ENCODE data around the gene PDCD1LG2. TPM values are rescaled to one million over a fixed set of nuclear protein-coding genes. Genes with fewer than 3 reads are reported as not detected.
"Not testable (repeated sequence)": the region's sequence is repeated elsewhere in the genome, so short reads cannot be mapped to it uniquely, and the experiment has no call there.

Gene PDCD1LG2
- polyA plus RNA-seq, 3 donors = 0.07 to 0.12 (median 0.09) TPM

DNA sequence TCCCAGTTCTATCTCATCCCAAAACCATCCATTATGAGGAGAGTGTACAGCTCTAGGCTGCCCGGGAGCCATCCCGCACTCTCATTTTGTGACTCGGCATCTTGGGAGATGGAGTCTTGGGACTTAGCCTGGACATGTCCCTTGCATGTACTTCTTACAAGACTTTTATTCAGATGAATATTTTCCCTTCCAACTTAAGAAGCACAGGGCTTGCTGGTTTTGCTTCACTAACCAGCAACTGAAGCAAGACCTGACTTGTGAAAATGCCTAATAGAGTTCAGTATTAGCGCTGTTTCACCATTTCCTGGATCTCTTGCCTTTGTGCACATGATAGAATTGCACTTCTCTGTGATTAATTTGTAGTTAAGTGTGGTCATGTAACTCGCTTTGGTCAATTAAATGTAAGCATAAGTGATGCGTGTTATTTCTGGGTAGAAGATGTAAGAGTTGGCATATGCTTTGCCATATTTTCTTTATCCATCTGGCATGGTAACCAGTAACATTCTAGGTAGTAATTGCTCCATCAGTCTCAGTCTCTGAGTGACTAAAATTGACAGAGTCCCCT, 55.8 kb downstream of the PDCD1LG2 start:
- DNase-seq = no peak

DNA sequence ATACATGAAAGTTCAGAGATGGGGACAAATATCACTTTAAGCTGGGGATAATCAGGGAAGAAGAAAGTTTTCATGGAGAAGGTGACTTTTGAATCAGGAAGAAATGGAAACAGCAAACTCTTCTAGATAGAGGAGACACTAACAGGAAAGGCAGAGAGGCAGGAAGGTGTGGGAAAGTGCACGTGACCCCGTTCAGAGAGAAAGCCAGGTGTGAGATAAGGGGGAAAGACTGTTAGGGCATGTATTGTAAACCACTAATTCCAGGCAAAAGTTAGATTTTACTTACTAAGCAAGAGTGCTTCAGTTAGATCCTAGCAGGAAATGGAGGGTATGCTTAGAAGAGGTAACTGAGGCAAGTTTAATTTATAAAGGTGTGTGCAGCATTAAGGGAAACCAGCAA, 58.5 kb downstream of the PDCD1LG2 start:
- DNase-seq = no peak

DNA sequence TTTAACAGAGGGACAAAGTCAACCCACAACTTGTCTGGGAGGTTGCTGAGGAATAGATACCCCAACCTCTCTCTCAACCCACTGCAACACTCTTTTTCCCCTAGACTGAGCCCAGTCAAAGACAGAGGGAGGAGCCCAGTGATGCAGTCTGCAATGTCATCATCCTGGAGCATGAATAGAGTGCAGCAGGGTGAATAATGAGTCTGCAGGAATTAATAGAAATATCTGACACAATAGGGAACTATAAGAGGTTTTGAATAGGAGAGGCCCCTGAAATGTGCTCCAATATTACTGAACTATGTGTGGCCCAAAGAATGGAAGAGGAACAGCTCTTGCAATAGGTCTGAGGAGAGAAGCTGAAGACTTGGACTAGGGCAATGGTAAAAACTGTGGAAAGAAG, 59.1 kb downstream of the PDCD1LG2 start:
- DNase-seq = no peak

DNA sequence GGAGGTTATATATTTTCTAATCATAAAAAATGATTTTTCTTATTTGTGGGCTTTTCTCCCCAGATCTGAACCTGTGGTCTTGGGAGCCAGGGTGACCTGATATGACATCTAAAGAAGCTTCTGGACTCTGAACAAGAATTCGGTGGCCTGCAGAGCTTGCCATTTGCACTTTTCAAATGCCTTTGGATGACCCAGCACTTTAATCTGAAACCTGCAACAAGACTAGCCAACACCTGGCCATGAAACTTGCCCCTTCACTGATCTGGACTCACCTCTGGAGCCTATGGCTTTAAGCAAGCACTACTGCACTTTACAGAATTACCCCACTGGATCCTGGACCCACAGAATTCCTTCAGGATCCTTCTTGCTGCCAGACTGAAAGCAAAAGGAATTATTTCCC, 59.6 kb downstream of the PDCD1LG2 start:
- DNase-seq = no peak

DNA sequence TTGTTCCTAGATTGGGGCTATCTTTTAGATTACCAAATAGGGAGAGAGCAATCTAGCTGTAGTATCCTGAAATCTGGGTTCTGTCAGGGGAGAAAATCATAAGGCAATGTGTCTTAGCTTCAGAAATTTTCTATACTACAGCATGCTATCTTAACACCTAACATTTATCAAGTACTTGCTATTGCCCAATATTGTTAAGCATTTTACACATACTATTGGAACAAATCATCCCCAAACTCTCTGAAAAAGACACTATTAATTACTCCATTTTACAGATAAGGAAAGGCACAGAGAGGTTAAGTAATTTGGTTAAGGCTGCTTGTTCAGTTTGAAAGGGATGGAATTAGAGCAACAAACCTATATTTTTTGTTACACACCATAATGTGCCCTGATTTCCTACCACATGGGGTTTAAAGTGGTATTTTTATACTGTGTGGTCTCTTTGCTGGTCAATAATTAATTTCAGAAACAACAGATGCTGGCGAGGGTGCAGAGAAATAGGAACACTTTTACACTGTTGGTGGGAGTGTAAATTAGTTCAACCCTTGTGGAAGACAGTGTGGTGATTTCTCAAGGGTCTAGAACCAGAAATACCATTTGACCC, 61.4 kb downstream of the PDCD1LG2 start:
- DNase-seq = no peak

DNA sequence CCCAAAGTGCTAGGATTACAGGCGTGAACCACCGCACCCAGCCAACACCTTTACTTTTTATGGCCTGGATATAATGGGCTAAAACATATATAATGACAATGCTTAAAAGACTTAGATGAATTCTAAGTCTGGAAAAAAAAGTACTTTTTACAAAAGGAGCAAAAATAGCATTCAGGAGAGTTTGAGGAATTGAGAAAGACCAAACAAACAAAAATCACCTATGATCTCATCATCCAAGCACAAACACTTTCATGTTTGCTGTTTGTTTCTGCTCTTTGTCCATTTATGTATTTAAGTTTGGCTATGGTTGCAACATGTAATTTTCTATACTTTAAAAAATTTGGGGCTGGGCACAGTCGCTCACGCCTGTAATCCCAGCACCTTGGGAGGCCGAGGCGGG, 63.8 kb downstream of the PDCD1LG2 start:
- DNase-seq = no peak

DNA sequence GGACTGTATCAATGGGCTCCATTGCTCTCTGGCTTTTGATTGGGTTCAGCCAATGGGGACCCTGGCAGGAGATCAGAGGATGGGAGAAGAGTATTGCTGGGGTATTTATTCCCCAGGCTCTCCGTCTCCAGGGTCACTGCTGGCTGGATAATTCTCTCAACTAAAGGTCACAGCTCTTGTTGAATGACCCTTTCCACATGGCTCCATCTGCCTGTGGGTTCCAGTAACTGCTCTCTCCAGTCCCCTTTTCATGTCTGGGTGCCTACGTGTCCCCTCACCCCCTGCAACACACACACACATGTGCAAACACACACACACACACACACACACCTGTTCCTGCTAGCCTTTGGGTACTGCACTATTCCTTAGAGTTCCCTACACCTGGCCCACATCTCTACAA, 64.7 kb downstream of the PDCD1LG2 start:
- DNase-seq = no peak

DNA sequence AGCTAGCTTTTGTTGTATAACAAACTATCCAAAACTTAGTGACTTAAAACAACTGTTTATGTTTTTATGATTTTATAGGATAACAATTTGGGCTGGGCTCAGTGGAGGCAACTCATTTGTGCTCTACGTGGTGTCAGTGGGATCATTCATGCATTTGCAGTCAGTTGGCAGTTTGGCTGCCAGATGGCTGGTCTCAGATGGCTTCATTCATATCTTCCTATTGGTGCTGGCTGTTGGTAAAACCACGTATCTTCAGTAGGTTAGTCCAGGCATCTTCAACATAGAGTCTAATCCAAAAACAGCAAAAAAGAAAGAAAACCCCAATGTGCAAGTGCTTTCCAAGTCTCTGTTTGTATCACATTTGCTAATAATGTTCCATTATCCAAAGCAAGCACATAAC, 66.9 kb downstream of the PDCD1LG2 start:
- no peak for DNase-seq

DNA sequence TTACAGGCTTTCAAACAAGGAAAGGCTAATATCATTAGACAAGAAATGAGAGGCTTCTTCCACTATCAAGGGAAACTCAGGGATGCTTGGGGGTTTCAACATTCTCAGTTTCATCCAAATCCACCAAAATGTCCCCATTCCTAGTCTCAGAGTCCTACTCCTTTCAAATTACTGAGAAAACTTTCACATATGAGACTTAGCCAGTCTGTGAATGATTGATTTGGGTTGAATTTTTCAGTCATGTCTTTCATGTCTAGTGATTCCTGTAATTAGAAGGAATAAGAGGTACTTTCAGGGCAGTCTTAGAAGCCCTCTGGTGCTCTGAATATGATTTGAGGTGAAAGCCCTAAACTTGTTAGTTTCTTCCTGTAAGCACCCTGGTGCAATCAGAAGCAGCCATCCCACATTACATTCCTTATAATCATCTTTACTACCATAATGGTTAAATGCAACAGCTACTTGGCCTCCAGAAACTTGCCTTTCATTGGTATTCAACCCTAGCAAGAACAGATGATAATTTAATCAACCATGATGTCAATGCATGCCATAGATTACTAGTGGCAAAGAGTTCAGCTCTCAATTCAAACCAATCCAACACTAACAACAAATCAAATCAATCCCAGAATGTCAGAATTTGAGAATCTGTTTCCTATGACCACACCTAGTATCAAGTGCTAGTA, 67.8 kb downstream of the PDCD1LG2 start:
- DNase-seq = no peak

DNA sequence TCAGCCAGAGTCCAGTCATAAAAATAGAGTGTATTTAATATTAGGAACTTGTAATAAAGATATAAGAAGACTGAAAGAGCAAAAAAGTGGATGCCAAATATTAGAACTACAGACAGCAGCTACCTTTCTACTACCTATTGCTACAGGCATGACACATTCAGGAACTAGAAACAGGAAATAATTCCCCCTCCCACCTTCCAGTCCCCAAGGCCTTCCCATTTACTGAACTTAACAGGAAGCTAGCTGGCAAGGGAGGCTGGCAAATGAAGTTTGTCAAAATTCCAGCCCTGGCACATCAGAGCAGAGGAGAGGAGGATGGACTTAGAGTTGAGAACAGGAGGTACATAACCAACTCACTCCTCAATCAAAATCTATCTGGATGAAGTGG, 68.4 kb downstream of the PDCD1LG2 start:
- no peak for DNase-seq

DNA sequence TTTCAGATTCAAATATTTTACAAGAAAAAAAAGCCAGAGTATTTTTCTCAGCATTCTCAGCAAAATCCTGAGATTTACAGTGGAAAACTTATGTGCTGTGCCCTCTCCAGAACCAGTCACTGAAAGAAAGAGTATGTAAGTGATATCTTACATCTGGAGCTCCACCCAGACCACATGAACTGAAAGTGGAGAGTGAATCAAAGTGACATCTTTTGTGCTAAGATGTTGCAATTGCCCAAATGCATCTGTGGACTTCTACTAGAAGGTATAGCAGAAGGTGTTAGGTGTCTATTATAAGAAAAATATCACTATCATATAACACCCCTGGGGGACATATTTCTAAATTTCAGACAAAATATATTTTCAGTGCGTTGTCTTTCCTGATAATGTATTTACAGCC, 69.5 kb downstream of the PDCD1LG2 start:
- DNase-seq = no peak

DNA sequence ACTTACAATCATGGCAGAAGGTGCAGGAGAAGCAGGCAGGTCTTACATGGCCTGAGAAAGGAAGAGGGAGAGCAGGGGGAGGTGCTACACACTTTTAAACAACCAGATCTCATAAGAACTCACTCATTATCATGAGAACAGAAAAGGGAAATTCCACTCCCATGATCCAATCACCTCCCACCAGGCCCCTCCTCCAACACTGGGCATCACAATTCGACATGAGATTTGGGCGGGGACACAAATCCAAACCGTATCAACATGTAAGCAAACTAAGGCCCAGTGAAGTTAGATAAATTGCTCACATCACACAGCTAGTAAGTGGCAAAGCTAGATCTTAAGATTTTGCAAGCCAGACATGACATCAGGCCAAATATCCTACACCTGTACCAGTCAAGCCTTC, 70.3 kb downstream of the PDCD1LG2 start:
- no peak for DNase-seq

DNA sequence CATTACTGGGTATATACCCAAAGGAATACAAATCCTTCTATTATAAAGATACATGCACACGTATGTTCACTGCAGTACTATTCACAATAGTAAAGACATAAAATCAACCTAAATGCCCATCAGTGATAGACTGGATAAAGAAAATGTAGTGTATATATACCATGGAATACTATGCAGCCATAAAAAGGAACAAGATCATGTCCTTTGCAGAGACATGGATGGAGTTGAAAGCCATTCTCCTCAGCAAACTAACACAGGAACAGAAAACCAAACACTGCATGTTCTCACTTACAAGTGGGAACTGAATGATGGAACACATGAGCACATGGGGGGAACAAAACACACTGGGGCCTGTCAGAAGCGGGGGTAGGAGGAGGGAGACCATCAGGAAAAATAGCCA, 71.4 kb downstream of the PDCD1LG2 start:
- DNase-seq = not testable (repeated sequence)

DNA sequence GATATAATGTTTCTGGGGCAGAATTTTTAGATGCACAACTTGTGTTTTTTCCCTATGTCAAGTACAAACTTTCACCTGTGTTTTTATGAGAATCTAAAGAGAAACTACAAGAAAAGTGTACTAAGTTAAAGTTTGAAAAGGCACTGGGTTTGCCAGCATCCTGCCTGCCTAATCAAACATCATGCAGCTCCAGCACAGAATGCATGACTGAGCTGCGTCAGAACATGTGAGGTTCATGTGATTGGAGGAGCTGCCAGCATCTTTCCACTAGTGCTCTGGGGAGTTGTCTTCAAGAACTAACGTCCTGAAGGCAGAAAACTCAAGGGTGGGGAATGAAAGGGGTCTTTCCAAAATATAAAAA, 72.5 kb downstream of the PDCD1LG2 start:
- no peak for DNase-seq

DNA sequence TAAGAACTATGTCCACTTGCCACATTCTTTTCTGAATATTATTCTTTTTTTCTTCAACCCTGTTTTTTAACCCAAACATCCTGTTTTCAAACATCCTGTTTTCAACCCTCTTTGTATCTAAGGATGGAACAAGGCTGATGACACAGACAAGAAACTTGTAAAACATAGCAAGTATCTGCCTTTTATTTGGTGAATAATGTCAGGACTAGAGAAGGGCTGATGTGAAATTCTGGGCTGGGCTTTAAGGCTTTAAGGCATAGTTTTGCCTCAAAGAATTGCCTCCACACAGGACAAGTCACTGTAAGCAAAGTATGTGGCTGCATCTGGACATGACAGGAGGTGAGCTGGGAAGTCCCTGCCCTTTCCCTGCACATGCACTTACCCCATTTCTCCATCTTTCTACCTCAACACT, 76.1 kb downstream of the PDCD1LG2 start:
- DNase-seq = no peak

DNA sequence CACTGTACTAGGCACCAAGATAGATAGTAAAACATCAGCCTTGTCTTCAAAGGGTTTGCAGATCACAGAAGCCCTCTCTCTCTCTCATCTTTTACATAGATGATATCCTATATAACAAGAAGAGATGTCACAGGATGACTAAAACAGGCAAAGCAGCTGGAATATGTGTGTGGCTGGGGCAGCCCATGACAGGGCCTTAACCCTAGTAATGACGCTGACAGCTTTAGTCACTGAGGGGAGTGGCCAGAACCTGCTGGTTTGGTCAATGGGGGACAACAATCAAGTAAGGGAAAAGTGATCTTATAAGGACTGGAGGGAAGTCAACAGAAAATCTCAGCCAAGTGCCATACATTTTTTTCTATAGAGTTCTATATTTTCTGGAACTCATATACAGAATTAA, 76.7 kb downstream of the PDCD1LG2 start:
- DNase-seq = no peak

DNA sequence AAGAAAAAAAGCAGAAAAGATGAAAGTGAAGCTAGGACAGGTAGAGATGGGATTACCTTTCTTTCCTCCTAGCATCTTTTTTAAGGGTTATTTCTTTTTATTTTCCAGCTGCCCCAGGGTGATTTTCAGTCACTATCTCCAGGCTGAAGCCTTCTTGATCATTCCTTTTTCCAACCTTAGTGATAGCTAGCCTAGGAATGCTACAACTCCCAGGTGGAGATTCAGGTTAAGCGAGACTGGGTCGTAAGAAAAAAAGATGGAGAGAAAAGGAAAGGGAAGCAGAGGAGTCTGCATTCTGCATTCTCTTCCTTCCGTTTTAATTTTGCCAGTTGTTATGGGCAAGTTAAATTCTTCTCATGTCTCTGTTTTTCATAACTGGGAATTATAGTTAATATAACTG, 81.9 kb downstream of the PDCD1LG2 start:
- DNase-seq = no peak

DNA sequence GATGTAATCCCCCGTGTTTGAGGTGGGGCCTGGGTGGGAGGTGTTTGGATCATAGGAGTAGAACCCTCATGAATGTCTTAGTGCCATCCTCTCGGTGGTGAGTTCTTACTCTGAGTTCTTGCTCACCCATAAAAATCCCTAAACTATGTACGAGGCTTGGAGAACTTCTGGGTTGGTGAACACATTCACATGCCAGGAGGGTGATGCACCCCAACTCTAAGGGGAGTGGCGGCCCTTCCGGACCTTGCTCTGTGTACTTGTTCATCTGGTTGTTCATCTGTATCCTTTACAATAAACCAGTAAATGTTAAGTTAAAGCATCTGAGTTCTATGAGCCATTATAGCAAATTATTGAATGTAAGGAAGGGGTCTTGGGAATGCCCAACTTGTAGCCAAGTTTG, 82.6 kb downstream of the PDCD1LG2 start:
- DNase-seq = no peak

DNA sequence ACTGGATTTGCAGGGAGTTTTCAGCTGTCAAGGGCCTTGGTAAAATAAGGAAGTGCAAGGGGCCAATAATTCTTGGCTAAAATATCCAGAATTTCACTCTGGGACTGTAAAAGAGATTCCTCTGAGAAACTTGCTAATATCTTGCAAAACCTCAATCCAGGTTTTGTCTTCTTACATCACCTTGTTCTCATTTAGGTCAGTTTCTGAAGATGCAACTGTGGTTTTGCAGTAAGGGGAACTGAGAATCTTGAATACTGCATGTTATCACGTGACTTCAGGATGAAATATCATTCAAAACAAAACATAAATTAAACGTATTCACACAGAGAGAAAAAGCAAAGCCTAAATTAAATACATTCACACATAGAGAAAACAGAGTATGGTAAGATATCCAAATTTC, 83.6 kb downstream of the PDCD1LG2 start:
- DNase-seq = no peak

DNA sequence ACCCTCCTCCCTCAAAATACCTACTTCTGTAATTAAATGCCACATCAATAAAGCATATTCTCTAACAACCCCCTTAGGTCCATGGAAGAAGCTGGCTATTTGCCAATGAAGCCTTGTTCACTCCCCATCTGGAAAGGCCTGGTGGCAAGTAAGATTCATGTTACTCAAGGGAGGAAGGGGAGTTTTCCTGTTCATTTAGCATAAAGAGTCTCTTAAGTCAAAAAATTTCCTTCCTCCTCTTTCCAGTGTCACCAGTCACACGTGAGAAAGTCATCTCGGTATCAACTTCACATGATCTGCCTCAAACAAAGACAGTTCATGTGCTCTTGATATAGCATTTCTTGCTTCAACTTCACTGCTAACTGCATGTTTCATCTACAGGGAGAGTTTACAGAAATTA, 85.8 kb downstream of the PDCD1LG2 start:
- peak; percentile 52 for DNase-seq

DNA sequence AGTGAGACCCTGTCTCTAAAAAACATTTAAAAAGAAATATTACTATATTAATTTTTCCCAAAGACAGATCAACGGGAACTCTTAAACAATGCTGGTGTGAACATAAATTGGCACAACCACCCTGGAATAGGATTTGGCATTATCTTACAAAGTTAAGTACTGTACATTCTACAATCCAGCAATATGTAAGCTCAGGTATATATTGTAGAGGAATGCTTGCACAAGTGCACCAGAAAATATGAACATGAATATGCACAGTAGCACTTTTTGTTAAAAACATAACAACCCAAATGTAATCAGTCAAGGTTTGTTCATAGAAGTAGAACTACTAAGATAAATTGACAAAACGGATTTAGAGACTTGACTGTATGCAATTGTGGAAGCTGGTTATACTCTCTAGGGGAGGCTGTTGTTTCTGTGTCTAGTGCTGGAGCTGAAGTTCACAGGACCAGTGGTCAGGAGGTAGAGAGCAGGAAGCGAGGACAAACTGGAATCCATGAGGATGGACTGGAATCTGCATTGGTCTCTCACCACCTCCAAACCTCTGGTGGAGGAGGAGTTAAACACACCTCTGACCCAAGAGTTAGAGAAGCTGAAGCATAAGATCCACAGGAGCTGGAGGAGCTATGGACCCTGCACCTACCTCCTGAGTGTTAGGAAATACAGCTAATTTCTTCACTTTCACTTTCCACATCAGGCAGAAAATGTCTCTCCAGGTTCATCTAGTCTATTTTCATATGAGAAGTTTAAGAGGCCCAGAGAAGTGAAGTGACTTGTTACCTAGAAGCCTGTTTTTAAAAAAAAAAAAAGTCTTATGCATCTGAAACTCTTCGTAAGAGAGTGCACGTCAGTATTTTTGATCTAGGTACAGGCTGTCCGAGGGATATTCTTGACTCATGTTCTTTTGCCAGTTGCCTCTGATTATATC, 98.2 kb downstream of the PDCD1LG2 start:
- no peak for DNase-seq

DNA sequence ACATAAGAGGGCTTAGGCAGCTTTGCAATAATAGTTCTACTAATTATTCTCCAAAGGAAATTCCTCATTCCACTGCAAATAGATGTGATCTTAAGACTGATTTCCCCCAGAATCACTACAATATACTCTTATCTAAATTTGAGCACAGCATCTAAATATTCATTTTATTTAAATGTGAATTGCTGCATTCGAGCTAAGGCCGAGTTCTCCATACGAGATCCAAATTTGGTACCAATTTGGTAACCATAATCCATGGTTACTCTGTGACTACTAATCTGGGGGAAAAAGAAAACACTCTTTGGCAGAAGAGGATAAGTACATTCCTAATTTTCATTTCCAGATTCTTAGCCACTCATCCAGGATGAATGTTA, 98.9 kb downstream of the PDCD1LG2 start:
- DNase-seq = no peak

DNA sequence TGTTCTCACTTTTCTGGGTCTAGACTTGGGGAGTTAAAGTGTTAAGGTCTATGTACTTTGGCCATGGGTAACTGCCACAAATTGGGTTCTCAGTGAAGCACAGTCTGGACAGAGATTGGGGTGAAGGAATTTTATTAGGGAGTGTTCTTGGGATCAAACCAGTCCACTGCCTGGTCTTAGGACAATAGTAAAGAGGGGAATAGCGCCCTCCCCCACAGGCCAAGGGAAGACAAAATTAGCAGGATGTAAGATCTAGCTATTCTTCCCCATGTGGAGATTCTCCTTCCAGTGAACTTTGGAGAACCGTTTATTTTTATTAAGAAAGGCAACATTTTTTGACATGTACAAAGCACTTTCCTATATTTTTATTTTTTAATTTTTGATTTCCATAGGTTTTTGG, 100.2 kb downstream of the PDCD1LG2 start:
- no peak for DNase-seq
